Liver (tissue), 9 donors: Measurements from ENCODE around the gene CARS2. TPM values are rescaled to one million over a fixed set of nuclear protein-coding genes. Genes with fewer than 3 reads are reported as not detected.

Experiments
- DNase-seq: peaks from one replicate; pipeline ENCODE4 v3.0.0-alpha.2; 2017; ENCODE audit warnings: low spot score
- H3K27ac ChIP-seq, 2 donors: one replicate each; pipeline ENCODE4 v1.7.0; 2013; ENCODE audit warnings: inconsistent platforms in 2 of 2, low read length in 2 of 2, control low read depth in 1 of 2, low read depth in 1 of 2, mild to moderate bottlenecking in 1 of 2
- H3K27me3 ChIP-seq, 4 donors: one replicate each; pipeline versions ENCODE4 v1.6.1 to v1.7.0; 2013; ENCODE audit warnings: low read length in 3 of 4, inconsistent platforms in 1 of 4, mild to moderate bottlenecking in 1 of 4, moderate library complexity in 1 of 4; ENCODE audit not compliant: control insufficient read depth in 4 of 4, insufficient read depth in 4 of 4
- H3K36me3 ChIP-seq, 4 donors: one replicate each; pipeline versions ENCODE4 v1.6.1 to v1.7.0; 2013; ENCODE audit warnings: low read length in 3 of 4, mild to moderate bottlenecking in 3 of 4, low read depth in 1 of 4, moderate library complexity in 1 of 4; ENCODE audit not compliant: control insufficient read depth in 4 of 4, insufficient read depth in 3 of 4
- H3K4me1 ChIP-seq, 4 donors: one replicate each; pipeline versions ENCODE4 v1.6.1 to v1.7.0; 2013; ENCODE audit warnings: low read length in 3 of 4, mild to moderate bottlenecking in 3 of 4, moderate library complexity in 1 of 4; ENCODE audit not compliant: control insufficient read depth in 4 of 4, insufficient read depth in 4 of 4
- H3K4me3 ChIP-seq, 3 donors: one replicate each; pipeline versions ENCODE4 v1.6.1 to v1.7.0; 2013; ENCODE audit warnings: low read length in 3 of 3, control low read depth in 1 of 3, low read depth in 1 of 3, mild to moderate bottlenecking in 1 of 3
- H3K9ac ChIP-seq, 2 donors: one replicate each; pipeline ENCODE4 v1.7.0; 2013; ENCODE audit warnings: low read length in 2 of 2, mild to moderate bottlenecking in 2 of 2, moderate library complexity in 2 of 2, control low read depth in 1 of 2, low read depth in 1 of 2
- H3K9me3 ChIP-seq, 4 donors: one replicate each; pipeline versions ENCODE4 v1.6.1 to v1.7.0; 2013; ENCODE audit warnings: low read length in 3 of 4; ENCODE audit not compliant: control insufficient read depth in 4 of 4
- ATF3 ChIP-seq: IDR thresholded peaks from 2 replicates; pipeline ENCODE4 v1.6.1; 2016; ENCODE audit warnings: antibody characterized with exemption
- CTCF ChIP-seq: fragments of 150-350 bp; IDR thresholded peaks from 2 replicates; pipeline ENCODE4 v1.5.1; 2017; ENCODE audit warnings: improper control_type of control experiment, low read depth, low read length; ENCODE audit not compliant: missing input control
- EGR1 ChIP-seq, 2 donors: IDR thresholded peaks; 2 replicates each; pipeline ENCODE4 v1.6.1; 2016 to 2018; ENCODE audit warnings: antibody characterized with exemption in 2 of 2, low read depth in 2 of 2
- FOXA1 ChIP-seq: IDR thresholded peaks from 2 replicates; pipeline ENCODE4 v1.6.1; 2016; ENCODE audit warnings: antibody characterized with exemption
- FOXA2 ChIP-seq: IDR thresholded peaks from 2 replicates; pipeline ENCODE4 v1.6.1; 2016; ENCODE audit warnings: antibody characterized with exemption
- GABPA ChIP-seq, 2 donors: IDR thresholded peaks in 1 of 2; conservative IDR thresholded peaks in 1 of 2; 2 replicates each; pipeline ENCODE4 v1.6.1; 2016; ENCODE audit warnings: antibody characterized with exemption in 2 of 2, mild to moderate bottlenecking in 1 of 2, moderate library complexity in 1 of 2
- HNF4A ChIP-seq, 2 donors: conservative IDR thresholded peaks; 2 replicates each; pipeline ENCODE4 v1.6.1; 2016; ENCODE audit warnings: antibody characterized with exemption in 2 of 2, mild to moderate bottlenecking in 2 of 2
- HNF4G ChIP-seq: IDR thresholded peaks from 2 replicates; pipeline ENCODE4 v1.6.1; 2016; ENCODE audit warnings: antibody characterized with exemption
- JUND ChIP-seq, 2 donors: IDR thresholded peaks; 2 replicates each; pipeline ENCODE4 v1.6.1; 2016; ENCODE audit warnings: antibody characterized with exemption in 2 of 2
- MAX ChIP-seq: IDR thresholded peaks from 2 replicates; pipeline ENCODE4 v1.6.1; 2016; ENCODE audit warnings: antibody characterized with exemption
- RAD21 ChIP-seq, 2 donors: IDR thresholded peaks; 2 replicates each; pipeline ENCODE4 v1.6.1; 2016; ENCODE audit warnings: antibody characterized with exemption in 2 of 2, mild to moderate bottlenecking in 2 of 2
- RXRA ChIP-seq, 2 donors: IDR thresholded peaks; 2 replicates each; pipeline ENCODE4 v1.6.1; 2017 to 2018; ENCODE audit warnings: antibody characterized with exemption in 2 of 2, mild to moderate bottlenecking in 1 of 2
- SP1 ChIP-seq: IDR thresholded peaks from 2 replicates; pipeline ENCODE4 v1.6.1; 2018; ENCODE audit warnings: antibody characterized with exemption, mild to moderate bottlenecking
- TAF1 ChIP-seq: conservative IDR thresholded peaks from 2 replicates; pipeline ENCODE4 v1.6.1; 2016; ENCODE audit warnings: antibody characterized with exemption, mild to moderate bottlenecking
- YY1 ChIP-seq: IDR thresholded peaks from 2 replicates; pipeline ENCODE4 v1.6.1; 2016; ENCODE audit warnings: antibody characterized with exemption, mild to moderate bottlenecking
- ZBTB33 ChIP-seq: IDR thresholded peaks from 2 replicates; pipeline ENCODE4 v1.6.1; 2016; ENCODE audit warnings: antibody characterized with exemption
- WGBS: extraction: QIAGEN DNeasy Blood & Tissue Kit; methylation state at CpG from one replicate; pipeline ENCODE4 v1.1.7; 2013; 5-methylcytosine and 5-hydroxymethylcytosine counted together
- polyA plus RNA-seq, 2 donors: library from polyadenylated mRNA; stranded (reverse) in 1 of 2; unstranded in 1 of 2; fragments of 200-250 nt in 1 of 2; fragments of >200 nt in 1 of 2; fragmentation: Nextera tagmentation in 1 of 2; extraction: Ambion mirVana in 1 of 2; gene quantifications; one replicate each; pipeline versions ENCODE4 v1.2.1 to v1.2.3, GENCODE V29; 2013 to 2015
- total RNA-seq, 2 donors: library from RNA; depleted of rRNA; stranded (reverse); fragments of >200 nt; gene quantifications; one replicate each; pipeline ENCODE4 v1.2.3, GENCODE V29; 2014
- TF ChIP-seq, protein P1 (sequence below): IDR thresholded peaks from 2 replicates; pipeline ENCODE4 v1.6.1; 2016; ENCODE audit warnings: antibody characterized with exemption, mild to moderate bottlenecking
- donor health status: healthy.
- donor health status: healthy.
- donor health status: healthy.
- donor health status: healthy.
- donor health status: healthy.

CARS2 gene
- total and polyA plus RNA-seq, 4 donors, result 28.6 to 44.0 (median 31.4) TPM

GRCh38 chr13:110682746-110683145, 23.2 kb downstream of the CARS2 start:
- H3K27me3 ChIP-seq, result no peaks in the 10 kb centered on the region
- no peak overlapping the region for H3K9ac ChIP-seq
- H3K27ac ChIP-seq, result no peak overlapping the region
- H3K9me3 ChIP-seq, result no peaks in the 10 kb centered on the region
- TF ChIP-seq TAF1 (no peak), EGR1 (IDR thresholded peaks at IDR 0.05; ENCODE audit: low read depth in 2 of 2) (no peak), GABPA (IDR thresholded peaks at IDR 0.05 in 1 of 2, conservative IDR thresholded peaks at IDR 0.05 in 1 of 2) (no peak), RAD21 (IDR thresholded peaks at IDR 0.05) (no peak), FOXA2 (no peak), ATF3 (no peak), SP1 (no peak), ZBTB33 (no peak), JUND (IDR thresholded peaks at IDR 0.05) (no peak), YY1 (no peak), HNF4A (conservative IDR thresholded peaks at IDR 0.05) (no peak), CTCF (no peak), RXRA (IDR thresholded peaks at IDR 0.05) (no peak), FOXA1 (no peak)
- TF ChIP-seq, protein P1, sequence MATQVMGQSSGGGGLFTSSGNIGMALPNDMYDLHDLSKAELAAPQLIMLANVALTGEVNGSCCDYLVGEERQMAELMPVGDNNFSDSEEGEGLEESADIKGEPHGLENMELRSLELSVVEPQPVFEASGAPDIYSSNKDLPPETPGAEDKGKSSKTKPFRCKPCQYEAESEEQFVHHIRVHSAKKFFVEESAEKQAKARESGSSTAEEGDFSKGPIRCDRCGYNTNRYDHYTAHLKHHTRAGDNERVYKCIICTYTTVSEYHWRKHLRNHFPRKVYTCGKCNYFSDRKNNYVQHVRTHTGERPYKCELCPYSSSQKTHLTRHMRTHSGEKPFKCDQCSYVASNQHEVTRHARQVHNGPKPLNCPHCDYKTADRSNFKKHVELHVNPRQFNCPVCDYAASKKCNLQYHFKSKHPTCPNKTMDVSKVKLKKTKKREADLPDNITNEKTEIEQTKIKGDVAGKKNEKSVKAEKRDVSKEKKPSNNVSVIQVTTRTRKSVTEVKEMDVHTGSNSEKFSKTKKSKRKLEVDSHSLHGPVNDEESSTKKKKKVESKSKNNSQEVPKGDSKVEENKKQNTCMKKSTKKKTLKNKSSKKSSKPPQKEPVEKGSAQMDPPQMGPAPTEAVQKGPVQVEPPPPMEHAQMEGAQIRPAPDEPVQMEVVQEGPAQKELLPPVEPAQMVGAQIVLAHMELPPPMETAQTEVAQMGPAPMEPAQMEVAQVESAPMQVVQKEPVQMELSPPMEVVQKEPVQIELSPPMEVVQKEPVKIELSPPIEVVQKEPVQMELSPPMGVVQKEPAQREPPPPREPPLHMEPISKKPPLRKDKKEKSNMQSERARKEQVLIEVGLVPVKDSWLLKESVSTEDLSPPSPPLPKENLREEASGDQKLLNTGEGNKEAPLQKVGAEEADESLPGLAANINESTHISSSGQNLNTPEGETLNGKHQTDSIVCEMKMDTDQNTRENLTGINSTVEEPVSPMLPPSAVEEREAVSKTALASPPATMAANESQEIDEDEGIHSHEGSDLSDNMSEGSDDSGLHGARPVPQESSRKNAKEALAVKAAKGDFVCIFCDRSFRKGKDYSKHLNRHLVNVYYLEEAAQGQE, result no peak
- H3K36me3 ChIP-seq, result peaks cover 8 to 20% (median 12%) of the 10 kb centered on the region in 4 donors
- DNase-seq, result no peak
- peaks cover 4 to 19% (median 11%) of the 10 kb centered on the region in 4 donors for H3K4me1 ChIP-seq
- WGBS, result 94% methylated on average over 12 of the region's 12 CpGs
- no peak overlapping the region for H3K4me3 ChIP-seq

DNA sequence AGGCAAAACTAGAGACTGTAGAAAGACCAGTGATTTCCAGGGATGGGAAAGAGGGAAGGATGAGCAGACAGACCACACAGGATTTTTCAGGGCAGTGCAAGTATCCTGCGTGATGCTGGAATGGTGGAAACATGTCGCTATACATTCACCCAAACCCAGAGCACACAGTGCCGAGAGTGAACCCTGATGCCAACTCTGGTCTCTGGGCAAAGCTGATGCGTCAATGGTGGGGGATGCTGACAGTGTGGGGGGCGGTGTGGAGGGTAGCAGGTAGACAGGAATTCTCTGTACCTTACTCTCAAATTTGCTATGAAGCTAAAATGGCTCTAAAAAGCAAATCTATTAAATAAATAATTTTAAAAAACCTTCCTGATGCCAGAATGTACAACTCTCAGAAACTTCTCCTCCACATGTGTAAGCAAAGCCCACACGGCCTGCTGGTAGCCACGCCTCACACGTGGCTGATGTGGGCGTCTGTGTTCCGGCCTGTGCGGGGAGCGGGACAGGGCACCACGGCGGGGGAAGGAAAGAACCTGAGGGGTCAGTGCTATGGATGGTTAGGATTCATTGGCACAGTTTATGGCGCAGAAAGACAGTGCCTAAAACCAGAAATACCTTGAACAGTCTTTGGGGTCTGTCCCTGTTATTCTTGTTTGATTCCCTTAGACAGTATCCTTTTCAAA, 23.9 kb downstream of the CARS2 start:
- H3K27ac ChIP-seq, result no peak overlapping the region
- TF ChIP-seq YY1, result no peak
- TF ChIP-seq HNF4G, result no peak
- TF ChIP-seq, protein P1, result no peak
- no peak for TF ChIP-seq FOXA1
- TF ChIP-seq ATF3, result no peak
- no peak for TF ChIP-seq MAX
- peaks cover 4 to 19% (median 11%) of the 10 kb centered on the region in 4 donors for H3K4me1 ChIP-seq
- H3K4me3 ChIP-seq, result no peak overlapping the region
- no peaks in the 10 kb centered on the region for H3K27me3 ChIP-seq
- peaks cover 4 to 20% (median 12%) of the 10 kb centered on the region in 4 donors for H3K36me3 ChIP-seq
- DNase-seq, result no peak
- 90% methylated on average over 15 of the region's 15 CpGs for WGBS
- H3K9me3 ChIP-seq, result no peaks in the 10 kb centered on the region
- no peak overlapping the region for H3K9ac ChIP-seq
